ENCODE data around the gene NFATC3. TPM values are rescaled to one million over a fixed set of nuclear protein-coding genes. Genes with fewer than 3 reads are reported as not detected.
"Not testable (repeated sequence)": the region's sequence is repeated elsewhere in the genome, so short reads cannot be mapped to it uniquely, and the experiment has no call there.

The NFATC3 gene
- total RNA-seq, 2 donors from 2014 or later: 91.9 to 131 TPM

DNA sequence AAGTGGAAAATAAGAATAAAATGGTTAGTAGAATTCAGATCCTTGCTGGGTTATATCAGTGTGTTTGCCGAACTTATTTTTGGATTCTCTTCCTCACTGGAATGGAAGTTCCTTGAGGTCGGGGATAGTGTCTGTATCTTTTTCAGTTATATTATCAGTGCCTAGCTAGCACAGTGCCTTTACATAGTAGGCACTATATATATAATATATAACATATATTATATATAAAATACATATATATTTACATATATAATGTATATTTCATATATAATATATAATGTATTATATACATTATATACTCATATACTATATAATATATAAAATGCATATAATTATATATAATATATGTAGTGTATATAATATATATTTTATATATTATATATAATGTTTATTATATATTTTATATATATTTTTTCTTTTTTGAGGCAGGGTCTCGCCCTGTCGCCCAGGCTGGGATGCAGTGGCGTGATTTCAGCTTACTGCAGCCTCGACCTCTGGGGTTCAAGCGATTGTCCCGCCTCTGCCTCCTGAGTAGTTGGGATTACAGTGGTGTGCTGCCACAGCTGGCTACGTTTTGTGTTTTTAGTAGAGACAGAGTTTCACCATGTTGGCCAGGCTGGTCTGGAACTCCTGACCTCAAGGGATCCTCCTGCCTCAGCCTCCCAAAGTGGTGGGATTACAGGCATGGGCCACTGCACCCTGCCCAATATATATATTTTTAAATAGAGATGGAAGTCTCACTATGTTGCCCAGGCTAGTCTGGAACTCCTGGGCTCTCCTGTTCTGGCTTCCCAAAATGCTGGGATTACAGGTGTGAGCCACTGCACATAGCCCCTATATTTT, 3.2 kb downstream of the NFATC3 start:
- Mint-ChIP-seq H3K4me3 (peak overlapping the region; percentile 97), H3K9me3 (no peaks in the 10 kb centered on the region), H3K27ac (peak overlapping the region; percentile 85 to 90), H3K27me3 (no peaks in the 10 kb centered on the region), H3K4me1 (ENCODE audit: low read depth in 2 of 2) (peaks cover 52 to 64% of the 10 kb centered on the region in 2 donors), H3K36me3 (peaks cover 8% of the 10 kb centered on the region)
- DNase-seq (ENCODE audit: low spot score): no peak
- ATAC-seq: no peak

- H3K36me3 Mint-ChIP-seq: peaks cover 8% of the 10 kb centered on the region
- ATAC-seq: no peak
- H3K9me3 Mint-ChIP-seq: no peaks in the 10 kb centered on the region
These were observed 3.9 kb downstream of the NFATC3 start for GRCh38 chr16:68089067-68089466.

DNA sequence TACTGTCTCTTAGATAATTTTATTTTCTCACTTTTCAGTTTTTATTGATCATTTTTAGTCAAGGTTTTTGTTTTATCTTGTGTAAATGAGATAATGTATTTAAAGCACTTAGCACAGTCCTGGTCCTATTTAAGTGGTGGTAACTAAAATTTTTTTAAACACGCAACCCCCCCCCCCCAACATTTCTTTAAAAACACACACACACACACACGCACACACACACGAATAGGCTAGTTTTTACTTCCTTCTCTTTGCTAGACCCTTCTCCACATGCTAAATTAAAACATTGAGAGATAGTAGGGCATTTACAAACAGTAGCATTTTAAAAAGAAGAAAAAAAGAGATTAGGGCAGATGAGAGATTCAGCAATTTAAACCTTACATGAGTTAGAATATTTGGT, 5.0 kb downstream of the NFATC3 start:
- no peaks in the 10 kb centered on the region for H3K9me3 Mint-ChIP-seq
- ATAC-seq (no peak), DNase-seq (ENCODE audit: low spot score) (no peak)

More at GRCh38 chr16:68089067-68089466, 3.9 kb downstream of the NFATC3 start:
- Mint-ChIP-seq H3K4me1 (ENCODE audit: low read depth in 2 of 2) (peaks cover 49 to 61% of the 10 kb centered on the region in 2 donors), H3K4me3 (peak overlapping the region; percentile 79), H3K27me3 (no peaks in the 10 kb centered on the region), H3K27ac (peak overlapping the region; percentile 75 to 84)
- no peak for DNase-seq (ENCODE audit: low spot score)

GRCh38 chr16:68090533-68090932, 5.4 kb downstream of the NFATC3 start:
- peak overlapping the region; percentile 79 for H3K4me3 Mint-ChIP-seq
- peak overlapping the region; percentile 75 to 84 for H3K27ac Mint-ChIP-seq
- no peak for ATAC-seq

More for the DNA sequence above, 5.0 kb downstream of the NFATC3 start:
- Mint-ChIP-seq H3K4me3 (peak overlapping the region; percentile 79), H3K4me1 (ENCODE audit: low read depth in 2 of 2) (peaks cover 53 to 68% of the 10 kb centered on the region in 2 donors), H3K36me3 (peaks cover 8% of the 10 kb centered on the region), H3K27me3 (no peaks in the 10 kb centered on the region), H3K27ac (peak overlapping the region; percentile 75 to 84)

DNA sequence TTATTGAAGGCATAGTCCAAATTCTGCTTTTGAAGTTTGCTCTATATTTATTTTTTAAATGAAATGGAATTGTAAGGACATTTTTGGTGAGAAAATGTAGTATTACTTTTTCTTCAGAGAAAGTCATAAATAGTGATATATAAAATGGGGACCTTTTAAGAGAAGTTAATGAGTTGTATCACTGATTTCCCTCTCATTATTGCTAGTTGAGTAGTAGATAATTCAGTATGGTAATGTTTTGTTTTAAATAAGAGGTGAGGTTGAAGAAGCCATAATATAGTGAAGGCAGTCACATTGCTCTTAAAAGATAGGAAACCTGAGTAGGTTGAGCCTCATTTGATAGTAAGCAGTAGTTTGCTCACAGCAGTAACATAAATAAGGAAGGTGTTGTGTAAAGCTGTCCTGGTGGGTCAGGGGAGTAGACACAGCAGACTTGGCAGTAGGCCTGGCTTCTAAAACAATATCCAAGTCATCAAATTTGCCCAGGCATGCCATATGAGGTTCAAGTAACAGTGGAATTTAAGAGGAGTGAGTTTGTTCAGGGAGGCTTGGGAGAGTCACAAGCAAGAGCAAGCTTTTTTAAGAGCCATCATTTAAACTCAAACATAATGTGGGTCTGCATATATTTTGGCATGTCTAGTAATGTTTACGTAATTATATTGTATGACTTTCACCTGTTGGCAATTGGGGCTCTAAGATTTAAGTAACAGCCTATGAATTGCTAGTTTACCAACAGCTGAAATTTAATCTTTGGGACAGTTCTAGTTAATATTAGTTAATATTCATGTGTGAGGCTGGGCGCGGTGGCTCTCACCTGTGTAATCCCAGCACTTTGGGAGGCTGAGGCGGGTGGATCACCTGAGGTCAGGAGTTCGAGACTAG, 6.5 kb downstream of the NFATC3 start:
- ATAC-seq: no peak
- Mint-ChIP-seq H3K27ac (peak overlapping the region; percentile 75 to 84), H3K4me1 (ENCODE audit: low read depth in 2 of 2) (peaks cover 56 to 78% of the 10 kb centered on the region in 2 donors), H3K36me3 (peaks cover 4% of the 10 kb centered on the region), H3K9me3 (no peaks in the 10 kb centered on the region), H3K27me3 (no peaks in the 10 kb centered on the region), H3K4me3 (peak overlapping the region; percentile 46)
- DNase-seq (ENCODE audit: low spot score): no peak

More at GRCh38 chr16:68090533-68090932, 5.4 kb downstream of the NFATC3 start:
- H3K9me3 Mint-ChIP-seq: no peaks in the 10 kb centered on the region
- peaks cover 54 to 70% of the 10 kb centered on the region in 2 donors for H3K4me1 Mint-ChIP-seq (ENCODE audit: low read depth in 2 of 2)
- no peak for DNase-seq (ENCODE audit: low spot score)
- H3K27me3 Mint-ChIP-seq: no peaks in the 10 kb centered on the region
- peaks cover 8% of the 10 kb centered on the region for H3K36me3 Mint-ChIP-seq

DNA sequence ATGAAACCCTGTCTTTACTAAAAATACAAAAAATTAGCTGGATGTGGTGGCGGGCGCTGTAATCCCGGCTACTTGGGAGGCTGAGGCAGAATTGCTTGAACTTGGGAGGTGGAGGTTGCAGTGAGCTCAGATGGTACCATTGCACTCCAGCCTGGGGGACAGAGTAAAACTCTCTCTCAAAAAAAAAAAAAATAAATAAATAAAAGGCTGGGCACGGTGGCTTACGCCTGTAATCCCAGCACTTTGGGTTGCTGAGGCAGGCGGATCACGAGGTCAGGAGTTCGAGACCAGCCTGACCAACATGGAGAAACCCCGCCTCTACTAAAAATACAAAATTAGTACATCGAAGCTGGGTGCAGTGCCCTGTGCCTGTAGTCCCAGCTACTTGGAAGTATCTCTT, 7.1 kb downstream of the NFATC3 start:
- not testable (repeated sequence) for ATAC-seq; H3K9me3 Mint-ChIP-seq; H3K4me3 Mint-ChIP-seq; DNase-seq (ENCODE audit: low spot score); H3K27me3 Mint-ChIP-seq; H3K36me3 Mint-ChIP-seq
- H3K27ac Mint-ChIP-seq: peak overlapping the region; percentile 75 to 84
- peaks cover 59 to 79% of the 10 kb centered on the region in 2 donors for H3K4me1 Mint-ChIP-seq (ENCODE audit: low read depth in 2 of 2)

DNA sequence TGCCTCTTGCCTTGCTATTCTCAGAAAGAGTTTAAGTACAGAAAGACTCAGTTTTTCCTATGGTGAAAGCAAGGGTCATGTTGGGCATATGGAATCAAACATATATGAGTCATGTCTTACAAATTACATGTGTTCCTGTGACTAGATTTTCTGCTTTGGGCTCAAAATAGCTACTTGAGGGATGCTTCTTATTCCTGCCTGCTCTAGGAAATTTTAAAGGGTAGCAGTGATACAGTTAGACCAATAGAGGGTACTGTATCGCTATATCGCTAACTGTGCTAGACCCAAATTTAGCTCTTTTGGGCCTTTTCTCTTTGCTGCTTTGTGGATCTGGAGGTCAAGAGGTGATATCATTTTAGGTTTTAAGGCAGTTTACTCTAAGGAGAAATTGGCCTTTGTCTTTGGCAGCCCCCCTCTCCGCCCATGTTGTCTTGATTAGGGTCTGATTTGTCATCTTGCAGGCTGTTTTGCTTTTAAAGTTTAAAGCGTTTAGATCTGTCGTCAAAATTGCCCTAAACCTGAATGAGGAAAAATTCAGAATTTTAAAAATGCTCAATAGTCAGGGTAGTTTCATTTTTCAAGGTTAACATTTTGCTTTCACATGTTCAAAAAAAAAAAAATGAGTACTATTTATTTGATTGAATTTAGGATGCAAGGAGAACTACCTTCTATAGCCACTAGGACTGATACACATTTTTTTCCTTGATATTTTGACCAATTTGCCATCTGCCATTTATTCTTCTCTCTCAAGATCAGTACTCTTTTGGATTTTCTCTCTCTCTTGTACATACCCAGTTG, 8.8 kb downstream of the NFATC3 start:
- Mint-ChIP-seq H3K4me1 (ENCODE audit: low read depth in 2 of 2) (peaks cover 54 to 77% of the 10 kb centered on the region in 2 donors), H3K4me3 (peak overlapping the region; percentile 23), H3K27me3 (no peaks in the 10 kb centered on the region), H3K27ac (peak overlapping the region; percentile 58 to 75), H3K9me3 (no peaks in the 10 kb centered on the region), H3K36me3 (no peaks in the 10 kb centered on the region)
- ATAC-seq: peak; percentile 65 to 68
- DNase-seq (ENCODE audit: low spot score): no peak

- Mint-ChIP-seq H3K4me3 (peak overlapping the region; percentile 23), H3K27me3 (no peaks in the 10 kb centered on the region), H3K36me3 (no peaks in the 10 kb centered on the region), H3K27ac (peak overlapping the region; percentile 58 to 75), H3K9me3 (no peaks in the 10 kb centered on the region), H3K4me1 (ENCODE audit: low read depth in 2 of 2) (peaks cover 52 to 72% of the 10 kb centered on the region in 2 donors)
- ATAC-seq: no peak
- DNase-seq (ENCODE audit: low spot score): no peak
These were observed 9.4 kb downstream of the NFATC3 start for GRCh38 chr16:68094614-68094934.

- Mint-ChIP-seq H3K36me3 (no peaks in the 10 kb centered on the region), H3K4me3 (no peak overlapping the region), H3K27ac (peak overlapping the region; percentile 19 to 58), H3K27me3 (no peaks in the 10 kb centered on the region), H3K9me3 (no peaks in the 10 kb centered on the region), H3K4me1 (ENCODE audit: low read depth in 2 of 2) (peaks cover 45 to 62% of the 10 kb centered on the region in 2 donors)
- no peak for DNase-seq (ENCODE audit: low spot score)
- no peak for ATAC-seq
These were observed 11.3 kb downstream of the NFATC3 start for GRCh38 chr16:68096491-68096890.

DNA sequence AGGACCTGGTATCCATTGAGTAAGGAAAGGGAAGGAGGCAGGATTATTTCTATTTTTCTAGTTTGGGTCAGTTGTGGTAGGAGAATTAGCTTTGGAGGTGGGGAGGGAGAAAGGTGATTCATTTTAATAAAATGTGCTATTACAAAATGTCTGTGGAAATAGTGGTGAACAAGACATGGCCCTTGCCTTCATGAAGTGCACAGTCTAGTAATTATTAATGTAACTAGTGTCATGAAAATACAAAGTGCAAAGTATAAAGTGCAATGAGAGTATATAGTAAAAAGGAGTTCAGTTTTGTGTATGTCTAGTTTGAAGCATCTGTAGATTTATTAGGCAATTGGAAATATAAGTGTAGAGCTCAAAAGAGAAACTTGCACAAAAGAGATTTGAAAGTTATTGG, 11.9 kb downstream of the NFATC3 start:
- Mint-ChIP-seq H3K9me3 (no peaks in the 10 kb centered on the region), H3K4me3 (no peak overlapping the region), H3K4me1 (ENCODE audit: low read depth in 2 of 2) (peaks cover 44 to 63% of the 10 kb centered on the region in 2 donors), H3K27me3 (no peaks in the 10 kb centered on the region), H3K27ac (peak overlapping the region; percentile 0 to 19), H3K36me3 (no peaks in the 10 kb centered on the region)
- DNase-seq (ENCODE audit: low spot score): no peak
- no peak for ATAC-seq

DNA sequence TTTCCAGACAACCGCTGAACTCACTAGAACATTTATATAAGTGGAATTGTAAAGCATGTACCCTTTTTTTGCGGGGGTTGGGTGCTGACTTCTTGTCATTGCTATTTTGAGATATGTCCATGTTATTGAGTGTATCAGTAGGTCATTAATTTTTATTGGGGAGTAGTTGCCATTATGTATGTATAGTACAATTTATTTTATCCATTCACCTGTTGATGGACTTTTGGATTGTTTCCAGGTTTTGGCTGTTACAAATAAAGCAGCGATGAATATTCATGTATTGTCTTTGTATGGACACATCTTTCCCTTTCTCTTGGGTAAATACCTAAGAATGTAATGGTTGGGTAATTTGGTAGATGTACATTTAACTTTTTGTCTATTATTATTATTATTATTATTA, 12.7 kb downstream of the NFATC3 start:
- Mint-ChIP-seq H3K4me1 (ENCODE audit: low read depth in 2 of 2) (peaks cover 49 to 67% of the 10 kb centered on the region in 2 donors), H3K27me3 (no peaks in the 10 kb centered on the region), H3K36me3 (no peaks in the 10 kb centered on the region), H3K9me3 (no peaks in the 10 kb centered on the region), H3K4me3 (no peak overlapping the region), H3K27ac (peak overlapping the region in 1 of 2 donors; percentile 19)
- DNase-seq (ENCODE audit: low spot score) (no peak), ATAC-seq (no peak)

- peaks cover 51 to 72% of the 10 kb centered on the region in 2 donors for H3K4me1 Mint-ChIP-seq (ENCODE audit: low read depth in 2 of 2)
- peaks cover 5% of the 10 kb centered on the region for H3K36me3 Mint-ChIP-seq
- no peaks in the 10 kb centered on the region for H3K27me3 Mint-ChIP-seq
- H3K27ac Mint-ChIP-seq: peak overlapping the region in 1 of 2 donors; percentile 7
- no peak for DNase-seq (ENCODE audit: low spot score)
- ATAC-seq: peak in 1 of 2 donors; percentile 62
- peak overlapping the region; percentile 30 for H3K4me3 Mint-ChIP-seq
- peaks cover 2% of the 10 kb centered on the region for H3K9me3 Mint-ChIP-seq
These were observed 15.3 kb downstream of the NFATC3 start for GRCh38 chr16:68100488-68100887.

DNA sequence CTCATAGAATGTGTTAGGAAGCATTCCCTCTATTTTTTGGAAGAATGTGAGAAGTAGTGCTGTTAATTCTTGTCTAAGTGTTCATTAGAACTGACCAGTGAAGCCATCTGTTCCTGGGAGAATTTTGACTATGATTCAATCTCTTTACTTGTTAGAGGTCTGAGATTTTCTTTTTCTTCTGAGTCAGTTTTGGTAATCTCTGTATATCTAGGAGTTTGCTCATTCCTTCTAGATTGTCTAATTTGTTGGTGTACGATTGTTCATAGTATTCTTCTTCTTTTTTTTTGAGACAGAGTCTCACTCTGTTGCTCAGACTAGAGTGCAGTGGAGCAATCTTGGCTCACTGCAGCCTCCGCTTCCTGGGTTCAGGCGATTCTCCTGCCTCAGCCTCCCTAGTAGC, 20.4 kb downstream of the NFATC3 start:
- Mint-ChIP-seq H3K4me1 (ENCODE audit: low read depth in 2 of 2) (peaks cover 72 to 80% of the 10 kb centered on the region in 2 donors), H3K4me3 (peak overlapping the region; percentile 28), H3K27me3 (no peaks in the 10 kb centered on the region), H3K27ac (peak overlapping the region; percentile 33 to 72), H3K36me3 (peaks cover 32% of the 10 kb centered on the region), H3K9me3 (peaks cover 5% of the 10 kb centered on the region)
- no peak for DNase-seq (ENCODE audit: low spot score)
- ATAC-seq: no peak
